Muscle layer of colon (tissue), 2 donors: Measurements from ENCODE around the gene CACNB1.

Experiments
- H3K27ac ChIP-seq: one replicate; pipeline ENCODE4 v1.7.0; 2013; ENCODE audit warnings: low read depth, mild to moderate bottlenecking, low read length, moderate library complexity
- H3K27me3 ChIP-seq, 2 donors: one replicate each; pipeline ENCODE4 v1.7.0; 2013; ENCODE audit warnings: low read length in 2 of 2, mild to moderate bottlenecking in 2 of 2; ENCODE audit not compliant: insufficient read depth in 2 of 2, control insufficient read depth in 1 of 2
- H3K36me3 ChIP-seq: one replicate; pipeline ENCODE4 v1.7.0; 2013; ENCODE audit warnings: mild to moderate bottlenecking, low read length; ENCODE audit not compliant: insufficient read depth
- H3K4me1 ChIP-seq: one replicate; pipeline ENCODE4 v1.7.0; 2013; ENCODE audit warnings: mild to moderate bottlenecking, low read length; ENCODE audit not compliant: insufficient read depth
- H3K4me3 ChIP-seq, 2 donors: one replicate each; pipeline ENCODE4 v1.7.0; 2013; ENCODE audit warnings: low read length in 2 of 2, low read depth in 1 of 2, mild to moderate bottlenecking in 1 of 2, moderate library complexity in 1 of 2
- H3K9ac ChIP-seq: one replicate; pipeline ENCODE4 v1.7.0; 2013; ENCODE audit warnings: low read length
- H3K9me3 ChIP-seq: one replicate; pipeline ENCODE4 v1.7.0; 2013; ENCODE audit warnings: mild to moderate bottlenecking, low read length
- donor health status: abdominal sarcoma.
- donor health status: Adenocarcinoma of cecum.

Gene CACNB1

GRCh38 chr17:39183720-39184119, 13.7 kb downstream of the CACNB1 start:
- Histone ChIP-seq H3K4me3 (no peak overlapping the region), H3K9ac (no peak overlapping the region), H3K9me3 (no peaks in the 10 kb centered on the region), H3K36me3 (peaks cover 36% of the 10 kb centered on the region), H3K27ac (no peak overlapping the region), H3K4me1 (no peaks in the 10 kb centered on the region), H3K27me3 (no peaks in the 10 kb centered on the region)

DNA sequence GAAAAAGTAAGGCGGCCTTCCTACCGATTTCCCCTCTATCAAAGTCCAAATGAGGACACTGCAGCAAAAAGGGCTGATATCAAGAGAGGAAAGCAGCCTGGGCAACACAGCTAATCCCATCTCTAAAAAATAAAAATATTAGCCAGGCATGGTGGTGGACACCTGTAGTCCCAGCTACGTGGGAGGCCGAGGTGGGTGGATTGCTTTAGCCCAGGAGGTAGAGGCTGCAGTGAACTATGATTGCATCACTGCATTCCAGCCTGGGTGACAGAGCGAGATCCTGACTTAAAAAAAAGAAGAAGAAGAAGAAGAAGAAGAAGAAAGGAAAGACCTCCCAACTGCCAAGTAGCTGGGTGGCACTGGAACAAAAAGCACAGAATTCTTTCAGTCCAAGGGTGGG, 14.4 kb downstream of the CACNB1 start:
- Histone ChIP-seq H3K4me1 (no peaks in the 10 kb centered on the region), H3K9ac (no peak overlapping the region), H3K9me3 (no peaks in the 10 kb centered on the region), H3K4me3 (no peak overlapping the region), H3K27ac (no peak overlapping the region), H3K27me3 (no peaks in the 10 kb centered on the region), H3K36me3 (peaks cover 36% of the 10 kb centered on the region)

DNA sequence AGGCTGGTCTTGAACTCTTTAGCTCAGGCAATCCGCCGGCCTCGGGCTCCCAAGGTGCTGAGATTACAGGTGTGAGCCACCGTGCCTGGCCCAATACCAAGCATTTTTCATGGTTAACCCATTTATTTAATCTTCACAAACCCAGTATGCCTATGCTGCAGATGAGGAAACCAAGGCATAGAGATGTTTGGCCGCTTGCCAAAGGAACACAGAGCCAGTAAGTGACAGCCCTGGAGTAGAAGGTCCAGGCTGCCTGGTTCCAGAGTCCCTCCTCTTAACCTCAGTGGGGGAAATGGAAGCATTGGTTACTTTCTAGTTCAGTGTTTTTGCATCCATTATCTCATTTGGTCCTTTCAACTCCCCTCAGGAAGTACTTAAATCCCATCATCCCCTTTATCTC, 16.2 kb downstream of the CACNB1 start:
- H3K4me1 ChIP-seq: no peaks in the 10 kb centered on the region
- H3K27me3 ChIP-seq: no peaks in the 10 kb centered on the region
- H3K9ac ChIP-seq: no peak overlapping the region
- no peak overlapping the region for H3K27ac ChIP-seq
- no peaks in the 10 kb centered on the region for H3K9me3 ChIP-seq
- no peak overlapping the region for H3K4me3 ChIP-seq
- H3K36me3 ChIP-seq: peaks cover 26% of the 10 kb centered on the region

DNA sequence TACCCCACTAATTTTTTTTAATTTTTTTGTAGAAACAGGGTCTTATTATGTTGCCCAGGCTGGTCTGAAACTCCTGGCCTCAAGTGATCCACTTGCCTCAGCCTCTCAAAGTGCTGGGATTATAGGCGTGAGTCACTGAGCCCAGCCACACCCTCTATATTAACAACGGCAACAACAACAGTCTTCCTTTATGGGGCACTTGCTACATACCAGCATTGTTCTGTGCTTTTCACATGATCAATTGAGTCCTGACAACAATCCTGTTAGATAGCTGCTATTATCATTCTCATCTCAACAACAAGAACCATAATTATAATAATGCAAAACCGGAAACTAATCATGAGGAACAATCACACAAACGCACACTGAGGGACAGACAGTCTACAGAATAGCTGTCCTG, 18.9 kb downstream of the CACNB1 start:
- Histone ChIP-seq H3K4me1 (no peaks in the 10 kb centered on the region), H3K9me3 (no peaks in the 10 kb centered on the region), H3K27me3 (no peaks in the 10 kb centered on the region), H3K9ac (no peak overlapping the region), H3K36me3 (peaks cover 5% of the 10 kb centered on the region), H3K4me3 (no peak overlapping the region), H3K27ac (no peak overlapping the region)

- Histone ChIP-seq H3K4me3 (no peak overlapping the region), H3K27ac (no peak overlapping the region), H3K4me1 (no peaks in the 10 kb centered on the region), H3K9me3 (no peaks in the 10 kb centered on the region), H3K36me3 (peaks cover 4% of the 10 kb centered on the region), H3K9ac (no peak overlapping the region), H3K27me3 (no peaks in the 10 kb centered on the region)
Observed at GRCh38 chr17:39177256-39177655, 20.2 kb downstream of the CACNB1 start.

DNA sequence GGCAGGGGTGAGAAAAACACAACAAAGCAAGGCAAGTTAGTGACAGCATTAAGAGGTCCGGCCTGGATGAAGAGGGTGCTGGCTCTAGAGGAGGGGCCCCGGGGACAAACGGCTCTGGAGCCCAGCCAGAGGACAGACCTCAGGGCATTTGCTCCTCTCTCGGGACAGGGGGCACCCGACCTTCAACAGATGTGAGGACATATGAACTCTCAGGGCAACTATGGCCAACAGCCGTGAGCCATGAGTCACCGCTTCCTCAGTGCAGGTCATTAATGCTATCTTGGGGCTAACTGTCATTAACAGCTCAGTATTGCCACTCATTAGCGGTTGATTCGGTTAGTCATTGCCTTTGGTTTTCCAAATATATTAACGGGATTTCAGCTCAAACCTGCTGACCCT, 21.8 kb downstream of the CACNB1 start:
- Histone ChIP-seq H3K27me3 (no peaks in the 10 kb centered on the region), H3K36me3 (peaks cover 4% of the 10 kb centered on the region), H3K9me3 (no peaks in the 10 kb centered on the region), H3K4me3 (no peak overlapping the region), H3K4me1 (no peaks in the 10 kb centered on the region), H3K27ac (no peak overlapping the region), H3K9ac (no peak overlapping the region)

- Histone ChIP-seq H3K4me1 (no peaks in the 10 kb centered on the region), H3K4me3 (no peak overlapping the region), H3K9ac (no peak overlapping the region), H3K36me3 (peaks cover 4% of the 10 kb centered on the region), H3K27ac (no peak overlapping the region), H3K27me3 (no peaks in the 10 kb centered on the region), H3K9me3 (no peaks in the 10 kb centered on the region)
Observed at GRCh38 chr17:39174920-39175694, 22.4 kb downstream of the CACNB1 start.

GRCh38 chr17:39173526-39174274, 23.8 kb downstream of the CACNB1 start:
- H3K9ac ChIP-seq: no peak overlapping the region
- H3K27ac ChIP-seq: no peak overlapping the region

GRCh38 chr17:39173080-39173479, 24.4 kb downstream of the CACNB1 start:
- H3K9me3 ChIP-seq: no peaks in the 10 kb centered on the region
- H3K27me3 ChIP-seq: no peaks in the 10 kb centered on the region
- no peak overlapping the region for H3K4me3 ChIP-seq
- H3K27ac ChIP-seq: no peak overlapping the region
- peaks cover 4% of the 10 kb centered on the region for H3K36me3 ChIP-seq
- H3K9ac ChIP-seq: no peak overlapping the region
- no peaks in the 10 kb centered on the region for H3K4me1 ChIP-seq

More at GRCh38 chr17:39173526-39174274, 23.8 kb downstream of the CACNB1 start:
- no peak overlapping the region for H3K4me3 ChIP-seq
- H3K9me3 ChIP-seq: no peaks in the 10 kb centered on the region
- H3K4me1 ChIP-seq: no peaks in the 10 kb centered on the region
- no peaks in the 10 kb centered on the region for H3K27me3 ChIP-seq
- peaks cover 4% of the 10 kb centered on the region for H3K36me3 ChIP-seq

- no peak overlapping the region for H3K4me3 ChIP-seq
Observed at GRCh38 chr17:39171933-39172332, 25.5 kb downstream of the CACNB1 start.

GRCh38 chr17:39170558-39170957, 26.9 kb downstream of the CACNB1 start:
- no peaks in the 10 kb centered on the region for H3K9me3 ChIP-seq
- H3K4me1 ChIP-seq: peaks cover 5% of the 10 kb centered on the region
- no peak overlapping the region for H3K9ac ChIP-seq
- no peak overlapping the region for H3K4me3 ChIP-seq
- H3K27me3 ChIP-seq: no peaks in the 10 kb centered on the region
- no peaks in the 10 kb centered on the region for H3K36me3 ChIP-seq
- no peak overlapping the region for H3K27ac ChIP-seq

More at GRCh38 chr17:39171933-39172332, 25.5 kb downstream of the CACNB1 start:
- Histone ChIP-seq H3K9ac (no peak overlapping the region), H3K9me3 (no peaks in the 10 kb centered on the region), H3K27me3 (no peaks in the 10 kb centered on the region), H3K27ac (no peak overlapping the region), H3K36me3 (peaks cover 4% of the 10 kb centered on the region), H3K4me1 (peaks cover 3% of the 10 kb centered on the region)
